OCI-LY3 (cell line): Measurements from ENCODE around the gene FTCDNL1.

ENCODE experiments used
- CTCF ChIP-seq: fragments of 200-600, 300-600 bp; sonication (generic); IDR thresholded peaks from 2 replicates; pipeline ENCODE4 v1.5.1; 2014; ENCODE audit warnings: antibody characterized with exemption, low read length, low read depth
- EZH2phosphoT487 ChIP-seq: fragments of 200-600 bp; shearing (Covaris generic); IDR thresholded peaks from 2 replicates; pipeline ENCODE4 v1.6.1; 2018; ENCODE audit warnings: antibody characterized with exemption, mixed run types, low read depth

- TF ChIP-seq CTCF (no peak), EZH2phosphoT487 (no peak)
Observed at GRCh38 chr2:199833525-199833924, 17.5 kb downstream of the FTCDNL1 start.
